Measurements from ENCODE around the gene ZMYM2.

DNA sequence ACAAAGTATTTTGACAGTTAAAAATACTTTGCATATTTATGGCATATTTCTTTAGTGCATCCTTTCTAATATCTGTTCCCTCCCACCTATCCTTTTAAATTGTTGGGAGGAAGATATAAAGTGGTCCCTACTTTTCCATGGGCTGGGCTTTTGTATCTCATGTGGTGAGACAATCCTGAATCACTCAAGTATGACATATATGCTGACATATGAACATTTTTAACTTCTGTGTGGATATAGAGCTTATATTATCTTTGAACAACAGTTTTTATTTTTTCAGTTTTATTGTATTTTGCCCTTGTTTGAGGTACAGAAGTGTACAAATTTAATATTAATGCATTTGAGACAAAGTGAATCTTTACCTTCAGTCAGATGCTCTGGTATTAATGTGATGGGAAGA lies 3.4 kb downstream of the ZMYM2 start:
- no peak for TF ChIP-seq ZNF274 (IDR thresholded peaks at IDR 0.05; ENCODE audit: low read depth, low read length)
- TF ChIP-seq YY1 (IDR thresholded peaks at IDR 0.05; ENCODE audit: insufficient read depth, insufficient read length), result no peak

All from NT2/D1 (cell line).